ENCODE results near the gene CDC42BPG.
A peak's percentile ranks its signal among the peaks of the same experiment; 100 is the strongest.

CDC42BPG gene

GRCh38 chr11:64799623-64800302 lies 44.7 kb downstream of the CDC42BPG start:
- Histone ChIP-seq H3K27ac (ENCODE audit: low read depth, low read length) (peak overlapping the region; percentile 86), H3K9me2 (replicated peaks; ENCODE audit: control insufficient read depth, low read length) (no peaks in the 10 kb centered on the region), H3K79me2 (ENCODE audit: control insufficient read depth, low read length) (peaks cover 19% of the 10 kb centered on the region), H3K4me2 (ENCODE audit: low read length) (peak overlapping the region; percentile 96), H4K20me1 (ENCODE audit: control insufficient read depth, insufficient read depth, low read depth, low read length) (no peaks in the 10 kb centered on the region), H3K36me3 (ENCODE audit: control insufficient read depth, low read length) (peaks cover 70% of the 10 kb centered on the region), H3K27me3 (ENCODE audit: control insufficient read depth, low read length) (no peaks in the 10 kb centered on the region), H3K4me3 (ENCODE audit: low read length) (peak overlapping the region; percentile 99), H3K4me1 (ENCODE audit: control insufficient read depth, low read length) (peaks cover 46% of the 10 kb centered on the region), H3F3A (ENCODE audit: control insufficient read depth, insufficient read depth) (peaks cover 19% of the 10 kb centered on the region), H3K9me3 (ENCODE audit: control insufficient read depth, insufficient read depth, low read length) (no peaks in the 10 kb centered on the region)
- TF ChIP-seq, protein P1, sequence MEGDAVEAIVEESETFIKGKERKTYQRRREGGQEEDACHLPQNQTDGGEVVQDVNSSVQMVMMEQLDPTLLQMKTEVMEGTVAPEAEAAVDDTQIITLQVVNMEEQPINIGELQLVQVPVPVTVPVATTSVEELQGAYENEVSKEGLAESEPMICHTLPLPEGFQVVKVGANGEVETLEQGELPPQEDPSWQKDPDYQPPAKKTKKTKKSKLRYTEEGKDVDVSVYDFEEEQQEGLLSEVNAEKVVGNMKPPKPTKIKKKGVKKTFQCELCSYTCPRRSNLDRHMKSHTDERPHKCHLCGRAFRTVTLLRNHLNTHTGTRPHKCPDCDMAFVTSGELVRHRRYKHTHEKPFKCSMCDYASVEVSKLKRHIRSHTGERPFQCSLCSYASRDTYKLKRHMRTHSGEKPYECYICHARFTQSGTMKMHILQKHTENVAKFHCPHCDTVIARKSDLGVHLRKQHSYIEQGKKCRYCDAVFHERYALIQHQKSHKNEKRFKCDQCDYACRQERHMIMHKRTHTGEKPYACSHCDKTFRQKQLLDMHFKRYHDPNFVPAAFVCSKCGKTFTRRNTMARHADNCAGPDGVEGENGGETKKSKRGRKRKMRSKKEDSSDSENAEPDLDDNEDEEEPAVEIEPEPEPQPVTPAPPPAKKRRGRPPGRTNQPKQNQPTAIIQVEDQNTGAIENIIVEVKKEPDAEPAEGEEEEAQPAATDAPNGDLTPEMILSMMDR (IDR thresholded peaks at IDR 0.05; ENCODE audit: low read depth, low read length, poor library complexity, severe bottlenecking), result no peak
- no peak for TF ChIP-seq EZH2phosphoT487 (IDR thresholded peaks at IDR 0.05; ENCODE audit: borderline replicate concordance, low read length)

DNA sequence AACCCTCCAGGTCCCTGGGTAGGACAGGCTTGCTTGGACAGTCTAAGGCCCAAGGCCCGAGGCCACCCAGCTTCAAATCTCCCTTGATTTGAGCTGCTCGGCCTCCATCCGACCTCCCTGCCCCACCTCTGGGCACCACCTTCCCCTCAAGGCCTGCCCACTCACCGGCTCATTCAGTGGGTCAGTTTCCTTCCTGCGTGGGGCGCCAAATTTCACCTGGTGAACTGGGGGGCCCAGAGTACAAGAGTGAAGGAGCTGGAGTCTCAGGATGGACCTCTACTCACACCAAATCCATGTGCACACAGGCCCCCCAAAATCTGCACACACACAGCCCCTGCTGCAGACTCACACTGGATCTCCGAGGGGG lies 45.2 kb downstream of the CDC42BPG start:
- TF ChIP-seq, protein P1 (IDR thresholded peaks at IDR 0.05; ENCODE audit: low read depth, low read length, poor library complexity, severe bottlenecking), result no peak
- no peak for TF ChIP-seq EZH2phosphoT487 (IDR thresholded peaks at IDR 0.05; ENCODE audit: borderline replicate concordance, low read length)
- Histone ChIP-seq H3K9me2 (replicated peaks; ENCODE audit: control insufficient read depth, low read length) (no peaks in the 10 kb centered on the region), H3K4me1 (ENCODE audit: control insufficient read depth, low read length) (peaks cover 46% of the 10 kb centered on the region), H3K79me2 (ENCODE audit: control insufficient read depth, low read length) (peaks cover 19% of the 10 kb centered on the region), H3K4me3 (ENCODE audit: low read length) (peak overlapping the region; percentile 99), H4K20me1 (ENCODE audit: control insufficient read depth, insufficient read depth, low read depth, low read length) (no peaks in the 10 kb centered on the region), H3K36me3 (ENCODE audit: control insufficient read depth, low read length) (peaks cover 65% of the 10 kb centered on the region), H3F3A (ENCODE audit: control insufficient read depth, insufficient read depth) (peaks cover 19% of the 10 kb centered on the region), H3K9me3 (ENCODE audit: control insufficient read depth, insufficient read depth, low read length) (no peaks in the 10 kb centered on the region), H3K27me3 (ENCODE audit: control insufficient read depth, low read length) (no peaks in the 10 kb centered on the region), H3K27ac (ENCODE audit: low read depth, low read length) (peak overlapping the region; percentile 86), H3K4me2 (ENCODE audit: low read length) (peak overlapping the region; percentile 96)

- H3K4me3 ChIP-seq (ENCODE audit: low read length), result no peak overlapping the region
- H3K27ac ChIP-seq (ENCODE audit: low read depth, low read length), result no peak overlapping the region
- H3K4me2 ChIP-seq (ENCODE audit: low read length), result no peak overlapping the region
- peaks cover 56% of the 10 kb centered on the region for H3K36me3 ChIP-seq (ENCODE audit: control insufficient read depth, low read length)
- H3F3A ChIP-seq (ENCODE audit: control insufficient read depth, insufficient read depth), result peaks cover 10% of the 10 kb centered on the region
- H3K4me1 ChIP-seq (ENCODE audit: control insufficient read depth, low read length), result peaks cover 35% of the 10 kb centered on the region
- no peak for TF ChIP-seq EZH2phosphoT487 (IDR thresholded peaks at IDR 0.05; ENCODE audit: borderline replicate concordance, low read length)
- TF ChIP-seq, protein P1 (IDR thresholded peaks at IDR 0.05; ENCODE audit: low read depth, low read length, poor library complexity, severe bottlenecking), result no peak
- H4K20me1 ChIP-seq (ENCODE audit: control insufficient read depth, insufficient read depth, low read depth, low read length), result no peaks in the 10 kb centered on the region
- H3K27me3 ChIP-seq (ENCODE audit: control insufficient read depth, low read length), result no peaks in the 10 kb centered on the region
- H3K9me3 ChIP-seq (ENCODE audit: control insufficient read depth, insufficient read depth, low read length), result no peaks in the 10 kb centered on the region
- H3K79me2 ChIP-seq (ENCODE audit: control insufficient read depth, low read length), result peaks cover 7% of the 10 kb centered on the region
- no peaks in the 10 kb centered on the region for H3K9me2 ChIP-seq (replicated peaks; ENCODE audit: control insufficient read depth, low read length)
Measured at GRCh38 chr11:64796757-64797541, 47.5 kb downstream of the CDC42BPG start.
